ENCODE data around the gene SPECC1L. TPM values are rescaled to one million over a fixed set of nuclear protein-coding genes. Genes with fewer than 3 reads are reported as not detected.

SPECC1L gene
- total RNA-seq, 1 donor from 2014 or later, result 35.9 TPM

GRCh38 chr22:24404561-24405275, 134.1 kb downstream of the SPECC1L start:
- intact Hi-C loops (cut with micrococcal nuclease), result loop anchor here (5.0 kb wide), 1 partner anchor 77 kb away; no protein-coding TSS in a partner anchor
- H3K4me1 Mint-ChIP-seq (ENCODE audit: low read depth), result peaks cover 48% of the 10 kb centered on the region
- no peak overlapping the region for H3K27ac Mint-ChIP-seq

DNA sequence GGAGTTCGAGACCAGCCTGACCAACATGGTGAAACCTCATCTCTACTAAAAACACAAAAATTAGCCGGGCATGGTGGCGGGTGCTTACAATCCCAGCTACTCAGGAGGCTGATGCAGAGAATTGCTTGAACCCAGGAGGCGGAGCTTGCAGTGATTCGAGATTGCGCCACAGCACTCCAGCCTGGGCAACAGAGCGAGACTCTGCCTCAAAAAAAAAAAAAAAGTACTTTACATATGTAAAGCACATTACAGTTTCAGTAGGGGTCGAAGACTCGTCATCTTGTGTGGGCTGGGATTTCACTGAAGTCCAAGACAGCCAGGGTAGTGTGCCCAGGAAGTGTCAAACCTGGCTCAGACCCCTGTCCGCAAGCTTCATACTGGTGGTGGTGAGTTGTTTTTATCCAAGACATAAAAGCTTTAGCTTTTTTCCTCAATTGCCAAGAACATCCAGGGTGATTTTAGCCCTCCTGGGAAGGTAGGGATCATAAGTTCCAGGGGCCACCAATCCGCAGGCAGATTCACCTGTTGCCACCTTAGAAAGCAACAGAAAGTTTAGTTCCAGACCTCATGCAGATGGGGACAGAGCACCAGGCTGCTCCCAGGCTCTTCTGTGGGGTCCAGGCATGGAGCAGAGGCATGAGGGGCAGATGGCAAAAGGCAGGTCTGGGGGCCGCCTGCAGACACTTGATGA, 135.1 kb downstream of the SPECC1L start:
- H3K4me3 Mint-ChIP-seq (ENCODE audit: low read depth), result no peak overlapping the region
- intact Hi-C loops (cut with micrococcal nuclease), result no loop called here
- H3K4me1 Mint-ChIP-seq (ENCODE audit: low read depth), result peaks cover 47% of the 10 kb centered on the region
- no peak for DNase-seq (ENCODE audit: low spot score)
- H3K36me3 Mint-ChIP-seq (ENCODE audit: low read depth), result peaks cover 25% of the 10 kb centered on the region
- no peaks in the 10 kb centered on the region for H3K9me3 Mint-ChIP-seq
- no peaks in the 10 kb centered on the region for H3K27me3 Mint-ChIP-seq (ENCODE audit: low read depth)
- H3K27ac Mint-ChIP-seq, result no peak overlapping the region

More at GRCh38 chr22:24404561-24405275, 134.1 kb downstream of the SPECC1L start:
- no peak overlapping the region for H3K4me3 Mint-ChIP-seq (ENCODE audit: low read depth)
- peaks cover 29% of the 10 kb centered on the region for H3K36me3 Mint-ChIP-seq (ENCODE audit: low read depth)
- no peaks in the 10 kb centered on the region for H3K9me3 Mint-ChIP-seq
- no peak for DNase-seq (ENCODE audit: low spot score)
- H3K27me3 Mint-ChIP-seq (ENCODE audit: low read depth), result no peaks in the 10 kb centered on the region

- no peaks in the 10 kb centered on the region for H3K27me3 Mint-ChIP-seq (ENCODE audit: low read depth)
- no peaks in the 10 kb centered on the region for H3K9me3 Mint-ChIP-seq
- no peak overlapping the region for H3K4me3 Mint-ChIP-seq (ENCODE audit: low read depth)
- no peak for DNase-seq (ENCODE audit: low spot score)
- peaks cover 39% of the 10 kb centered on the region for H3K4me1 Mint-ChIP-seq (ENCODE audit: low read depth)
- intact Hi-C loops (cut with micrococcal nuclease), result no loop called here
- H3K27ac Mint-ChIP-seq, result peak overlapping the region; percentile 40
- peaks cover 19% of the 10 kb centered on the region for H3K36me3 Mint-ChIP-seq (ENCODE audit: low read depth)
These were observed 136.0 kb downstream of the SPECC1L start for GRCh38 chr22:24406322-24407277.

DNA sequence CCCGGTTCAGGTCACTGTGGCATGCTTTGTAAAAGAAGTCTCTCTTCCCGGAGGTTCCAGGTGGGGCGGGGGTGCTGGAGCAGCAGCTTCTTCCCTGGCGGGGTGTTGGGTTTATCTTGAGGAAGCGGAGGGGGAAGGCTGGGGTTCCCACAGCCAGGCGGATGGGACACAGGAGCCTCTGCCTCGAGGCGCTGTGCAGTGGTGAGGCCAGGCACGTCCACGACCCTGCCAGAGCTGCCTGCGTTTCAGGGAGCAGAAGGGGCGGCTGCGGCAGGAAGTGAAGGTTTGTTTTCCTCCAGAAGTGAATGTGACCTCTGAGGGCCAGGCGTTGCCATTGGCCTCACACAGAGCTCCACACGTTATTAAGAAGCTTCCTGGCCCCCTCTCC, 136.6 kb downstream of the SPECC1L start:
- H3K36me3 Mint-ChIP-seq (ENCODE audit: low read depth), result peaks cover 14% of the 10 kb centered on the region
- no peaks in the 10 kb centered on the region for H3K9me3 Mint-ChIP-seq
- DNase-seq (ENCODE audit: low spot score), result no peak
- peaks cover 35% of the 10 kb centered on the region for H3K4me1 Mint-ChIP-seq (ENCODE audit: low read depth)
- intact Hi-C loops (cut with micrococcal nuclease), result no loop called here
- H3K27ac Mint-ChIP-seq, result peak overlapping the region; percentile 40
- no peaks in the 10 kb centered on the region for H3K27me3 Mint-ChIP-seq (ENCODE audit: low read depth)
- H3K4me3 Mint-ChIP-seq (ENCODE audit: low read depth), result no peak overlapping the region

GRCh38 chr22:24407884-24408283, 137.3 kb downstream of the SPECC1L start:
- DNase-seq (ENCODE audit: low spot score), result no peak
- intact Hi-C loops (cut with micrococcal nuclease), result no loop called here
- Mint-ChIP-seq H3K27me3 (ENCODE audit: low read depth) (no peaks in the 10 kb centered on the region), H3K36me3 (ENCODE audit: low read depth) (peaks cover 12% of the 10 kb centered on the region), H3K9me3 (no peaks in the 10 kb centered on the region), H3K27ac (no peak overlapping the region), H3K4me1 (ENCODE audit: low read depth) (peaks cover 29% of the 10 kb centered on the region), H3K4me3 (ENCODE audit: low read depth) (no peak overlapping the region)

DNA sequence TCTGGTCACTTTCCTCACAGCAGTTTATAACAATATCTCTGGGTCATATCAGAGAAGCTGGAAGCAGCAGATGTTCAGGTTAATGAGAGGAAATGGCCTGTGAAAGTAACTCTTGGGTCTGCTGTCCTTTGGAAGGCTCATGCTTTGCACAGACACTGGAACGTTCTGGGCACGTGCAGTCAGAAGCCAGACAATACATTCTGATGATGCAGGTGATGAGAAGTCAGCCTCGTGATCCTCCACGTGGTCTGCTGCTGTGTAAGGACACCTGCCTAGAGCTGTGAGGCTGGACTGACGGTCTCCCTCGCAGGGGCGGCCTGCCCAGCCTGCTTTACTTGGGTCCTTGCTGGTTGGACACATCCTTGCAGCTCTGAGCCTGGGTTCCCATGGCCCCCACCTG, 138.0 kb downstream of the SPECC1L start:
- intact Hi-C loops (cut with micrococcal nuclease), result no loop called here
- Mint-ChIP-seq H3K36me3 (ENCODE audit: low read depth) (peaks cover 12% of the 10 kb centered on the region), H3K9me3 (no peaks in the 10 kb centered on the region), H3K27me3 (ENCODE audit: low read depth) (no peaks in the 10 kb centered on the region), H3K27ac (no peak overlapping the region), H3K4me1 (ENCODE audit: low read depth) (peaks cover 28% of the 10 kb centered on the region), H3K4me3 (ENCODE audit: low read depth) (no peak overlapping the region)
- no peak for DNase-seq (ENCODE audit: low spot score)

DNA sequence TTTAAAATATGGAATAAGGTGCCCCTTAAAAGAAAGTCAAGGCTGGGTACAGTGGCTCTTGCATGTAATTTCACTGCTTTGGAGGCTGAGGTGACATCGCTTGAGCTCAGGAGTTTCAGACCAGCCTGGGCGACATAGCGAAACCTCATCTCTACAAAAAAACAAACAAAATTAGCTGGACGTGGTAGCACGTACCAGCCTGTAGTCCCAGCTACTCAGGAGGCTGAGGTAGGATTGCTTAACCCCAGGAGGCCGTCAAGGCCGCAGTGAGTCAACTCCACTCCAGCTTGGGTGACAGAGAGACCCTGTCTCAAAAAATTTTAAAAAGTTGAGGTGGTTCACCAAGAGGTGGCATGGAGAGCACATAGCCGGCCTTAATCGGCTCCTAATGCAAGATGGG, 139.1 kb downstream of the SPECC1L start:
- Mint-ChIP-seq H3K36me3 (ENCODE audit: low read depth) (peaks cover 3% of the 10 kb centered on the region), H3K27ac (peak overlapping the region; percentile 37), H3K4me1 (ENCODE audit: low read depth) (peaks cover 28% of the 10 kb centered on the region), H3K27me3 (ENCODE audit: low read depth) (no peaks in the 10 kb centered on the region), H3K4me3 (ENCODE audit: low read depth) (no peak overlapping the region), H3K9me3 (no peaks in the 10 kb centered on the region)
- DNase-seq (ENCODE audit: low spot score), result no peak
- intact Hi-C loops (cut with micrococcal nuclease), result no loop called here

DNA sequence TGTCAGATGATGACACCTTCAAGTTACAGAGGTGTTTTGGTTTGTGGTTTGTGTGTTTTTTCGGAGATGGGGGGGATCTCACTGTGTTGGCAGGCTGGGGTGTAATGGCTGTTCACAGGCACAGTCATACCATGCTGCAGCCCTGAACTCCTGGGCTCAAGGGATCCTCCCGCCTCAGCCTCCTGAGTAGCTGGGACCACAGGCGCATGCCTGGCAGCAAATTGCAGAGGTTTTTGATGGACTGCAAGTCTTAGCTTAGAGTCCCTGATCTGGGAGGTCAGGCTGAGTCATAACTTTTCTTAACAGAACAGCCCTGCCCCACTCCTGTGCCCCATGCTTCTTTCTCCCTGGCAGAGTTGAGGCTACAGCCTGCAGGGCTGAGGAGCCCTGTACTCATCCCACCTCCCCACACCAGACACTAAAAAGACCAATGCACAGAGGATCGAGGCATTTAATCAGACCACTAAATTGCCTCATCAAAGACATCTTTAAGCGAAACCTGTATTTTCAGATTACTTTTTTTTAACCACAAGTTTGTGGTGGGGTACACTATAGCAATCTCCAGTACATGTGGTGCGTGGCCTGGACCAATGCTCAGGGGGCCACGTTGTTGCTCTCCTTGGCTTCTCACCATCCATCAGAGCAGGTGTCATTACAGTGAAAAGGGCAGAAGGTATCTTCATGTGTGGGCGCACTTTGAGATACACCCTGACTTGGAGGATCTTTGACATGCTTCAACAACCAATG, 139.7 kb downstream of the SPECC1L start:
- Mint-ChIP-seq H3K36me3 (ENCODE audit: low read depth) (peaks cover 4% of the 10 kb centered on the region), H3K4me3 (ENCODE audit: low read depth) (no peak overlapping the region), H3K27ac (peak overlapping the region; percentile 37), H3K9me3 (no peaks in the 10 kb centered on the region), H3K27me3 (ENCODE audit: low read depth) (no peaks in the 10 kb centered on the region), H3K4me1 (ENCODE audit: low read depth) (peaks cover 28% of the 10 kb centered on the region)
- intact Hi-C loops (cut with micrococcal nuclease), result no loop called here
- DNase-seq (ENCODE audit: low spot score), result no peak

- H3K27me3 Mint-ChIP-seq (ENCODE audit: low read depth), result no peaks in the 10 kb centered on the region
- intact Hi-C loops (cut with micrococcal nuclease), result no loop called here
- H3K36me3 Mint-ChIP-seq (ENCODE audit: low read depth), result peaks cover 5% of the 10 kb centered on the region
- H3K4me3 Mint-ChIP-seq (ENCODE audit: low read depth), result no peak overlapping the region
- H3K27ac Mint-ChIP-seq, result no peak overlapping the region
- no peak for DNase-seq (ENCODE audit: low spot score)
- peaks cover 28% of the 10 kb centered on the region for H3K4me1 Mint-ChIP-seq (ENCODE audit: low read depth)
- H3K9me3 Mint-ChIP-seq, result no peaks in the 10 kb centered on the region
These were observed 140.8 kb downstream of the SPECC1L start for GRCh38 chr22:24411256-24412004.

DNA sequence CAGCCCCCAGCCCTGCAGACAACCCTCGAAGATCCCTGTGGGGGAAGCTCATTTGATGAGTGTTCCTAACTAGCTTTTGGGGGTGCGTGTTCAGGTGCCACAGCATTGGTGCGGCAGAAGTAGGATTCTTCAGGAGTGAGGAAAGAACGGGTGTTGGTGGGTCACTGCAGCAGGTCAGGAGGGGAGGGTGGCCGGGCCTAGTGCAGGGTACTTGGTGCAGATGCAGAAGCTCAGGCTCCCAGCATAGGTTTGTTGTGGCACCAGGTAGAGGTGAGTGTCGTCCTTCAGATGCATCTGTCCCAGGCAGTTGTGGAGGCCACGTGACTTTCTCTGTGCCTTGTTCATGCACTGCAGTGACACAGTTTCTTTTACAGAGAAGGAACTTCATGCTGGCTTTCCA, 141.6 kb downstream of the SPECC1L start:
- Mint-ChIP-seq H3K9me3 (no peaks in the 10 kb centered on the region), H3K4me3 (ENCODE audit: low read depth) (no peak overlapping the region), H3K4me1 (ENCODE audit: low read depth) (peaks cover 21% of the 10 kb centered on the region), H3K27ac (no peak overlapping the region), H3K27me3 (ENCODE audit: low read depth) (no peaks in the 10 kb centered on the region), H3K36me3 (ENCODE audit: low read depth) (peaks cover 3% of the 10 kb centered on the region)
- no peak for DNase-seq (ENCODE audit: low spot score)
- intact Hi-C loops (cut with micrococcal nuclease), result no loop called here

- H3K9me3 Mint-ChIP-seq, result no peaks in the 10 kb centered on the region
- H3K4me3 Mint-ChIP-seq (ENCODE audit: low read depth), result no peak overlapping the region
- H3K4me1 Mint-ChIP-seq (ENCODE audit: low read depth), result peaks cover 11% of the 10 kb centered on the region
- no peak for DNase-seq (ENCODE audit: low spot score)
- peaks cover 3% of the 10 kb centered on the region for H3K36me3 Mint-ChIP-seq (ENCODE audit: low read depth)
- no peak overlapping the region for H3K27ac Mint-ChIP-seq
- intact Hi-C loops (cut with micrococcal nuclease), result no loop called here
- no peaks in the 10 kb centered on the region for H3K27me3 Mint-ChIP-seq (ENCODE audit: low read depth)
These were observed 142.6 kb downstream of the SPECC1L start for GRCh38 chr22:24413271-24413670.
